Motor neuron (in vitro differentiated cells): Measurements from ENCODE around the gene SP3. TPM values are rescaled to one million over a fixed set of nuclear protein-coding genes. Genes with fewer than 3 reads are reported as not detected.
A peak's percentile ranks its signal among the peaks of the same experiment; 100 is the strongest.

Experiments
- ATAC-seq, 8 experiments: fragments of 200-7000 bp; cut with Tn5 transposase; replicated peaks in 6 of 8; 2 replicates each; pipeline ENCODE4 v1.8.0; 2021; ENCODE audit warnings: mild to moderate bottlenecking in 8 of 8, moderate library complexity in 8 of 8
- H3K27ac ChIP-seq, 2 donors: fragments of 250-450 bp; sonication (Bioruptor Pico); 2 replicates each; pipeline ENCODE4 v1.9.0; 2021; ENCODE audit warnings: antibody characterized with exemption in 2 of 2, mild to moderate bottlenecking in 2 of 2, moderate library complexity in 1 of 2
- H3K4me1 ChIP-seq, 2 donors: fragments of 250-450 bp; sonication (Bioruptor Pico); replicated peaks in 1 of 2; 2 replicates each; pipeline ENCODE4 v1.6.1; 2021; ENCODE audit warnings: antibody characterized with exemption in 2 of 2, mild to moderate bottlenecking in 2 of 2, moderate library complexity in 1 of 2
- H3K4me3 ChIP-seq, 5 donors: fragments of 250-450 bp; sonication (Bioruptor Pico); 2 replicates each; pipeline ENCODE4 v1.9.0; 2021; ENCODE audit warnings: antibody characterized with exemption in 5 of 5, mild to moderate bottlenecking in 5 of 5, moderate library complexity in 4 of 5
- WGBS, 10 experiments: fragments of 450-650 bp; shearing (Covaris generic); methylation state at CpG; one replicate each; pipeline ENCODE4 v1.0.0; 2022; 5-methylcytosine and 5-hydroxymethylcytosine counted together
- in situ Hi-C, 9 experiments: fragments of 400-800 bp; cut with MboI; loops; one replicate each; pipeline ENCODE4 v1.15.0; 2021; ENCODE audit warnings: low sequenced_read_pairs in 9 of 9, low pct_unique_long_range_greater_than_20kb in 2 of 9; ENCODE audit not compliant: unreplicated experiment in 9 of 9
- total RNA-seq, 8 experiments: library from RNA; unstranded; fragments of 300-600 nt; gene quantifications; 2 replicates each; pipeline versions ENCODE4 v1.2.3 to v1.2.4, GENCODE V29; 2022

Gene SP3
- total RNA-seq, 8 experiments from 2014 or later = 55.9 to 94.2 (median 70.9) TPM

DNA sequence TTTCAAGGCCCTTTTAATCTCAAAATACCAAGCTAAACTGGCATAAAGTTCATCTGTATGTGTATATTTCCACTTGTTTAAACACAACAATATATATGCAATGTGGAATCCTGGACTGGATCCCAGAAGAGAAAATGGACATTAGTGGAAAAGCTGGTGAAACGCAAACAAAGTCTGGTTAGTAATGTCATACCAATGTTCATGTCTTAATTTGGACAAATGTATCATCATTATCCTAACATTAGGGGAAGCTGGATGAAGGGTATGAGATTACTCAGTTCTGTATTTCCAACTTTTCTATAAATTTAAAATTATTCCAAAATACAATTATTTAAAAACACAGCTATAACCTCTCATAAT is 3.8 kb downstream of the SP3 start:
- no peak for ATAC-seq
- peaks cover 9 to 21% of the 10 kb centered on the region in 2 donors for H3K4me1 ChIP-seq
- H3K27ac ChIP-seq = no peak overlapping the region
- H3K4me3 ChIP-seq = no peak overlapping the region
- 56 to 100% (median 100%) methylated on average over 1 of the region's 1 CpG; no CpG with 5 or more reads in 3 of the 10 experiments for WGBS, 10 experiments
- in situ Hi-C loops = no loop called here

DNA sequence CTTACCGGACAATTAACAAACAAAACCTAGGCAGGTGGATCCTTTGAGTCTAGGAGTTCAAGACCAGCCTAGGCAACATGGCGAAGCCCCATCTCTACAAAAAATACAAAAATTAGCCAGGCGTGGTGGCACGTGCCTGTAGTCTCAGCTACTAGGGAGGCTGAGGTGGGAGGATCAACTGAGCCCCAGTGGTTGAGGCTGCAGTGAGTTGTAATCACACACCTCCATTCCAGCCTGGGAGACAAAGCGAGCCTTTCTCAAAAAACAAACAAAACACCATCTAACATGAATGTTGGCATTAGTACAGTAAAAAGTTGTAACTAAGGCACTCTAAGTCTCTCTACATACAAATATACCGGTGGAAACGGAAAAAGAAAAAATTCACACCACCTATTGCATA is 5.3 kb downstream of the SP3 start:
- Histone ChIP-seq H3K4me3 (no peak overlapping the region), H3K27ac (no peak overlapping the region), H3K4me1 (peaks cover 10 to 27% of the 10 kb centered on the region in 2 donors)
- in situ Hi-C loops = no loop called here
- WGBS, 10 experiments = 79 to 100% (median 96%) methylated on average over 1 to 7 of the region's 7 CpGs
- no peak for ATAC-seq

DNA sequence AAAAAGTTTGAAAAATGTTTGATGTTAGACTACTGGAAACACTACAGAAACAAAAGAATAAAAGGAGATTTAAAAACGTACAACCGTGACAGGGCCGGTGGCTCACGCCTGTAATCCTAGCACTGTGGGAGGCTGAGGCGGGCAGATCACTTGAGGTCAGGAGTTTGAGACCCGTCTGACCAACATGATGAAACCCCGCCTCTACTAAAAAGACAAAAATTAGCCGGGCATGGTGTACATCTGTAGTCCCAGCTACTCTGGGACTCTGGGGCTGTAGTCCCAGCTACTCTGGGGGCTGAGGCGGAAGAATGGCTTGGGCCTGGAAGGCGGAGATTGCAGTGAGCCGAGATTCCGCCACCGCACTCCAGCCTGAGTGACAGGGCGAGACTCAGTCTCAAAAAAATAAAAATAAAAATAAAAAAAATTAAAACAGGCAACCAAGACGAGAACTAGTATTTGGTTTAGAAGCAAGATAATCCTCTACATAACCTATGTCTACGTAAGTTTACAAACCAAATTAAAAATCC is 5.8 kb downstream of the SP3 start:
- ATAC-seq = no peak
- WGBS, 10 experiments = 55 to 97% (median 87%) methylated on average over 3 to 15 of the region's 16 CpGs
- Histone ChIP-seq H3K4me1 (peaks cover 10 to 28% of the 10 kb centered on the region in 2 donors), H3K27ac (no peak overlapping the region), H3K4me3 (no peak overlapping the region)
- in situ Hi-C loops = no loop called here

DNA sequence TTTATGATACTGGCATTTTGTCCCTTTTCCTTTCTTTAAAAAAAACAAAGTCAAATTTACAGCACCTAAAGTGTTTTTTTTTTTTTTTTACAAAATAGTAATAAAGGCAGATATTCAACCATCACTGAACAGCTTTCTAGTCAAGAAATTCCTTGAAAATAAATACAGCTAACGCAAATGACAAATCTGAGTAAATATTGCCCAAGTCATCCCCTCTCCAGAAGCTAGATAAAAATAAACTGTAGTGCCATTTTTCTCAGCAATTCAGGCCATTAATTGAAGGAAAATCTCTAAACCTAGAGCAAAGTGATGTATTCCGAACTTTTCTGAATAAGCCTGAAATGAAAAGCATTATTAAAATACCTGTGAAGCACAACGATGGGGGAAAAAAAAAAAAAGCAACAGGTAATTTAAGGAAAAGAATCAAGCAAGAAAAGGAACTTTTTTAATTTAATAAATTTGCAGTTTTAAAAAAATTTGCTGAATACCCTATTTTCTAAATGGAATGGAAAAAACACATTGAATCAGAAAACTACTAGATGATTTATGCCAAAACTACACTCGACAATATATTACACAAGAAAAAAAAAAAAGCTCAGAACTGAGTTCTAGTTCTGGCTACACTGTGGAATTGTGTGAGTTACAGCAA is 6.9 kb downstream of the SP3 start:
- H3K4me1 ChIP-seq = peaks cover 12 to 31% of the 10 kb centered on the region in 2 donors
- in situ Hi-C loops = no loop called here
- WGBS, 10 experiments = 62 to 95% (median 88%) methylated on average over 3 to 4 of the region's 4 CpGs

GRCh38 chr2:173957517-173957916 is 7.7 kb downstream of the SP3 start:
- Histone ChIP-seq H3K27ac (no peak overlapping the region), H3K4me1 (peaks cover 12 to 33% of the 10 kb centered on the region in 2 donors), H3K4me3 (no peak overlapping the region)
- no peak for ATAC-seq
- 32 to 100% (median 93%) methylated on average over 1 to 2 of the region's 2 CpGs; no CpG with 5 or more reads in 1 of the 10 experiments for WGBS, 10 experiments
- in situ Hi-C loops = no loop called here

More for the DNA sequence above, 6.9 kb downstream of the SP3 start:
- Histone ChIP-seq H3K27ac (no peak overlapping the region), H3K4me3 (no peak overlapping the region)
- no peak for ATAC-seq

DNA sequence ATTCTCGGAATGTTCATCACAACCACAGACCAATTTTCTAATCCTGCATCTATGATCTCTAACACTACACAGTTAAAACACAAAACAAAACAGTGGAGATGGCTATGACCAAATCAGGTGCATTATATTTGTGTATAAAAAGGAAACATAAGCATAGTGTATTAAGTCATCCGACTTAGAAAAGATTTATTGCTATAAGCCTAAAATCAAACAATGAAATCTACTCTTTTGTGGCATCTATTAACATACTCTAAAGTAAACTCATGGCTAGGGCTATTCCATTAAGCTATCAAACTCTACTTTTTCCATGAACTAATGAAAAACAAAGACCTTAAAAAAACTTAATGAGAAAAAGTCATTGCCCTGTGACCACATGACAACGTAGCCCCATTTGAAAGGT is 8.7 kb downstream of the SP3 start:
- Histone ChIP-seq H3K4me1 (peaks cover 12 to 35% of the 10 kb centered on the region in 2 donors), H3K4me3 (no peak overlapping the region), H3K27ac (no peak overlapping the region)
- 38 to 100% (median 91%) methylated on average over 1 to 3 of the region's 3 CpGs for WGBS, 10 experiments
- in situ Hi-C loops = no loop called here
- no peak for ATAC-seq

GRCh38 chr2:173955867-173956266 is 9.3 kb downstream of the SP3 start:
- Histone ChIP-seq H3K4me1 (peaks cover 12 to 38% of the 10 kb centered on the region in 2 donors), H3K27ac (peak overlapping the region in 1 of 2 donors; percentile 21), H3K4me3 (no peak overlapping the region)
- 0 to 100% (median 92%) methylated on average over 1 to 2 of the region's 2 CpGs; no CpG with 5 or more reads in 5 of the 10 experiments for WGBS, 10 experiments
- ATAC-seq = no peak
- in situ Hi-C loops = no loop called here

GRCh38 chr2:173955004-173955403 is 10.2 kb downstream of the SP3 start:
- ATAC-seq = no peak
- Histone ChIP-seq H3K27ac (no peak overlapping the region), H3K4me3 (no peak overlapping the region), H3K4me1 (peaks cover 12 to 43% of the 10 kb centered on the region in 2 donors)
- in situ Hi-C loops = no loop called here
- WGBS, 10 experiments = 0 to 100% (median 88%) methylated on average over 1 to 3 of the region's 4 CpGs; no CpG with 5 or more reads in 3 of the 10 experiments

DNA sequence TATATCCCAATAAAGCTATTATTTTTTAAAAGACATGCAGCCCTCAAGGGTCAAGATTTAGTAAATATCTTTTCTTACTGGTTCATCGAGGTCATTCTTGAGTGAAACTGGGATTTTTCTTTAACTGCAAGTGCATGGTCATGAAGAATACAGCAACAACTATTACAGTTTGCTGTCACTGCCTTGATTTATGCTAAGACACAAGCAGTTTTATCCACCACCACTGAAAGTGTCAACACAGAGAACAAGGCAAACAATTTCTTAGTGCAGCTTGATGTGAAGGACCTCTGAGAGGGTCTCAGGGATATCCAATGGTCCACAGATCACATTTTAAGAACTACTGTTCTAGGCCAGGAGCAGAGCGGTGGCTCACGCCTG is 12.1 kb downstream of the SP3 start:
- H3K27ac ChIP-seq = no peak overlapping the region
- in situ Hi-C loops = no loop called here
- H3K4me1 ChIP-seq = peaks cover 12 to 45% of the 10 kb centered on the region in 2 donors
- no peak for ATAC-seq
- 93 to 100% (median 100%) methylated on average over 1 to 3 of the region's 3 CpGs; no CpG with 5 or more reads in 2 of the 10 experiments for WGBS, 10 experiments
- H3K4me3 ChIP-seq = no peak overlapping the region

DNA sequence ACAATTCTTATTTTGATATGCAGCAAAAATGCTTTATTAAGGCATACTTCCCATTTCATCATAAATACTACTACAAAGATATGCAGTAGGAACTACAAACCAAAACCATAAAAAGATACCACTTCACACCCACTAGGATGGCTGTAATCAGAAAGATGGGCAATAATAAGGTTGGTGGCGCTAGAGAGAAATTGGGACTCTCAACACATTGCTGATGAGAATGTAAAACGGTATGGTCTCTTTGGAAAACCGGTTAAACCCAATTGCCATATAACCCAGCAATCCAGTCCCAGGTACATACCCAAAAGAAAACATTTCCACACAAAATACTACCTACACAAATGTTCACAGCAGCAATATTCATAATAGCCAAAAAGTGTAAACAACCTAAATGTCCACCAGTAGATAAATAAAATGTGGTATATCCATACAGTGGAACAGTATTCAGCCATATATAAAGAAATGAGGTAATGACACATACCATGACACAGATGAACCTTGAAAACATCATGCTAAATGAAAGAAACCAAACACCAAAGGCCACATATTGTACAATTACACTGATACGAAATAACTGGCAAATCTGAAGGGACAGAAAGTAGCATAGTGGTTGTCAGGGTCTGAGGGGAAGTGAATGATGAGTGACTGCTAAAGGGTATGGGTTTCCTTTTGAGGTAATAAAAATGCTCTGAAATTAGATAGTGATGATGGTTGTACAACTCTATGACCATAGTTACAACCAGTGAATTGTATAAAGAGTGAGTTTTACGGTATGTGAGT is 12.7 kb downstream of the SP3 start:
- in situ Hi-C loops = no loop called here
- peaks cover 8 to 41% of the 10 kb centered on the region in 2 donors for H3K4me1 ChIP-seq
- H3K4me3 ChIP-seq = no peak overlapping the region
- no peak for ATAC-seq
- no peak overlapping the region for H3K27ac ChIP-seq
- 79 to 100% (median 94%) methylated on average over 1 to 5 of the region's 5 CpGs; no CpG with 5 or more reads in 2 of the 10 experiments for WGBS, 10 experiments

DNA sequence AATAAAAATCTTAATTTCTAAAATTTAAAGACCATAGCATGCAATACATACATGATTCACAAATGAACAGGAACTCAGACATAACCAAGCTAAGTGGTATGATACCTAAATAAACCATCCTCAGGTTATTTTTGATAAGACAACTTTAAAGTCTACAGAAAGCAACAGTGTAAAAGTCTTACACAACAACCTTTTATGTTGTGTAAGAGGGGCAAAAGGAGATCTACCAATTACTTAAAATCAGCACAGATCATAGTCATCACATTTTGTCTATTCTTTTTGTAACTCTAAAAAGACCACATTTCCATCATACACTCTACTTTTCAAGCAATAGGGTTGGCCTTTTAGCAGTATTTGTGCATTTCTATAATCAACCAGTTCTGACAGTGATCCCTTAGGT is 16.3 kb downstream of the SP3 start:
- Histone ChIP-seq H3K4me1 (peaks cover 2 to 18% of the 10 kb centered on the region in 2 donors), H3K27ac (no peak overlapping the region), H3K4me3 (no peak overlapping the region)
- in situ Hi-C loops = no loop called here
- no peak for ATAC-seq

DNA sequence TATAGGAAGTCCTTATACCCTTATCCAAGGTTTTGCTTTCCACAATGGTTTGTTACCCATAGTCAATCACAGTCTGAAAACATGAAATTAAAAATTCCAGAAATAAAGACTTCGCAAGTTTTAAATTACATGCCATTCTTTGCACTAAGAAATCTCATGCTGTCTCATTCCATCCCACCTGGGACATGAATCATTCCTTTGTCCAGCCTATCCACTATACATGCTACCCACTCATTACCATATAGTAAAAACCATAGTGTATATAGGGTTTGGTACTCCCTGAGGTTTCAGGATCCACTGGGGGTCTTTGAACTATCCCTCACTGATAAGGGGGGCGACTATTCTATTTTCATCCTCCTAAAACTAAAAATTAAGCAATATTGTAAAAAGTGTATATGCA is 17.0 kb downstream of the SP3 start:
- Histone ChIP-seq H3K4me3 (no peak overlapping the region), H3K27ac (no peak overlapping the region), H3K4me1 (peaks cover 0 to 16% of the 10 kb centered on the region in 2 donors)
- 62 to 100% (median 95%) methylated on average over 1 to 2 of the region's 2 CpGs; no CpG with 5 or more reads in 1 of the 10 experiments for WGBS, 10 experiments
- in situ Hi-C loops = no loop called here
- ATAC-seq = no peak

- Histone ChIP-seq H3K4me1 (peaks cover 0 to 15% of the 10 kb centered on the region in 2 donors), H3K27ac (no peak overlapping the region), H3K4me3 (no peak overlapping the region)
- 50 to 93% (median 83%) methylated on average over 2 to 3 of the region's 3 CpGs for WGBS, 10 experiments
- ATAC-seq = no peak
- in situ Hi-C loops = no loop called here
Observed at GRCh38 chr2:173947131-173947530, 18.0 kb downstream of the SP3 start.
